IPS DF 6.9 (cell line): ENCODE results near the gene PMS1.
A peak's percentile ranks its signal among the peaks of the same experiment; 100 is the strongest.

Experiments
- DNase-seq: peaks from one replicate; pipeline ENCODE4 v3.0.0-alpha.2; 2013; ENCODE audit warnings: low read depth, low spot score
- H3K27ac ChIP-seq: one replicate; pipeline ENCODE4 v1.5.1; 2013; ENCODE audit warnings: low read length, control low read depth
- H3K27me3 ChIP-seq: 2 replicates; pipeline ENCODE4 v1.6.1; 2013; ENCODE audit warnings: mild to moderate bottlenecking, low read length; ENCODE audit not compliant: control insufficient read depth, insufficient read depth
- H3K36me3 ChIP-seq: 2 replicates; pipeline ENCODE4 v1.6.1; 2013; ENCODE audit warnings: low read length; ENCODE audit not compliant: control insufficient read depth, insufficient read depth
- H3K4me1 ChIP-seq: 2 replicates; pipeline ENCODE4 v1.6.1; 2013; ENCODE audit warnings: low read length; ENCODE audit not compliant: control insufficient read depth, insufficient read depth
- H3K4me3 ChIP-seq: 2 replicates; pipeline ENCODE4 v1.5.1; 2013; ENCODE audit warnings: mild to moderate bottlenecking, low read length
- H3K9me3 ChIP-seq: 2 replicates; pipeline ENCODE4 v1.6.1; 2013; ENCODE audit warnings: low read length, inconsistent platforms; ENCODE audit not compliant: control insufficient read depth, insufficient read depth
- WGBS: extraction: QIAGEN DNeasy Blood & Tissue Kit; methylation state at CpG from one replicate; pipeline ENCODE4 v1.1.7; 2013; ENCODE audit warnings: mixed read lengths, missing lambda C conversion rate; ENCODE audit not compliant: insufficient read length, insufficient coverage; 5-methylcytosine and 5-hydroxymethylcytosine counted together

PMS1 gene

DNA sequence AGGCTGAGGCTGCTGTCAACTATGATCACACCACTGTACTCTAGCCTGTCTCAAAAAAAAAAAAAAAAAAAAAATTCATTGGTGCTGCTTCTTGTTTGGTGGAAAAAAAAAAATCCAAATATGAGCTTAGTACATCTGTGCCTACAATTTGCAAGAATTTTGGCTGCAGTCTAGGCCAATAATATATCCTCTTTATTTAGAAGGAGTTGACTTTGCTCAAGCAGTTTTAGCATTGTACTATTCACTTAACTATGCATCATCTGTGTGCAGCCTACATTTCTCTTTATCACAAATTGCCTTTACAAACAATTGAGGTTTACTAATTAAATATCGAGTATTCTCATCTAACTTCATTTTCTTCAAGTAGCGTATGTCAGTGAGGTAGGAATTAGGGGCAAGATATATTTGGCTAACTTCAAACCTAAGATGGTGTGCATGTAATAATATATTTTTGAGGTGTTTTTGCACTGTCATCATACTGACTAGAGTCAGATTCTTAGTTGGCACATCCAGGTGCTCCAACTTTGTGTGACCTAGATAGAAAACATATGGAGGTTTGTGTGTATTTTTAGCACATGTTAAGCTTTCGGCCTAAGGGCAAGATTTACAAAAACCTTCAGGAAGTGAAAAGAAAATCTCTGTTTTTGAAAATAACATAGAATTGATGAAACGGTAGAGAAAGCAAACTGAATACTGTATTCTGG lies 51.8 kb downstream of the PMS1 start:
- DNase-seq: no peak
- no CpG with 5 or more reads among the region's 4 CpGs for WGBS

DNA sequence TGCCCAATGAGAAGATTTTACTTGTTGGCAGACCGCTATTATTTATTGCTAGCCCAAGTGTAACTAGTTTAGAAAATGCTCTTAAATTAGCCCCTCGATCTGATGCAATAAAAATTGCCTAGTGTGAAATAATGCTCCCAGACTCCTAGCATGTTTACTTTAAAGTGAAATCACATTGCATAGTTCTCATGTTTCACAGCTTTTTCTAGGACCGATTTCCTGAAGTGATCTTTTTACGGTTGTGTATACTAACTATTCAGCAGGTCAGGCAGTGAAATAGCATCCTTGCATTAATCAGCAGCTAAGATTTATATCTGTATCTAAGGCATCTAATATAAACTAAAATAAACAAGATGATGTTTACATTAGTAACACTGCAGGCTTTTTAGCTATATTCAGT lies 52.4 kb downstream of the PMS1 start:
- Histone ChIP-seq H3K9me3 (no peaks in the 10 kb centered on the region), H3K4me1 (no peaks in the 10 kb centered on the region), H3K27ac (no peak overlapping the region), H3K36me3 (no peaks in the 10 kb centered on the region), H3K4me3 (no peak overlapping the region), H3K27me3 (no peaks in the 10 kb centered on the region)
- DNase-seq: no peak
- WGBS: no CpG with 5 or more reads among the region's 4 CpGs

More for the DNA sequence above, 51.8 kb downstream of the PMS1 start:
- Histone ChIP-seq H3K27me3 (no peaks in the 10 kb centered on the region), H3K36me3 (no peaks in the 10 kb centered on the region), H3K4me3 (no peak overlapping the region), H3K4me1 (no peaks in the 10 kb centered on the region), H3K27ac (no peak overlapping the region), H3K9me3 (no peaks in the 10 kb centered on the region)

DNA sequence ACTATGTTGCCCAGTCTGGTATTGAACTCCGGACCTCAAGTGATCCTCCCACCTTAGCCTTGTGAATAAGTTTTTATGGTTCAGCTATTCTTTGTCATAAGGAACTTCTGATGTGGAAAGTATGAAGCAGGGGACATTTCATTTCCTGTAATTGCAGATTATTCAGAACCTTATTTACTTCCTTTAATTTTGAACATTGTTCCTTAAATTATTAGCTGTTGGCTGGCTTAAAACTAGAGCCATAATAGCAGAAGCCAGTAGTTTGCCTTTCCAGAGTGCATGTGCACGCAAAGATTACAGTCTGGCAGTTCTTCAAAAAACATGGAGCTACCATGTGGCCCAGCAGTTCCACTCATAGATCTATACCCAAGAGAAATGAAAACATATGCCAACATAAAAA lies 53.1 kb downstream of the PMS1 start:
- H3K4me1 ChIP-seq: no peaks in the 10 kb centered on the region
- no peak overlapping the region for H3K4me3 ChIP-seq
- WGBS: no CpG with 5 or more reads among the region's 2 CpGs
- no peaks in the 10 kb centered on the region for H3K9me3 ChIP-seq
- no peaks in the 10 kb centered on the region for H3K27me3 ChIP-seq
- no peak overlapping the region for H3K27ac ChIP-seq
- no peaks in the 10 kb centered on the region for H3K36me3 ChIP-seq
- DNase-seq: no peak

DNA sequence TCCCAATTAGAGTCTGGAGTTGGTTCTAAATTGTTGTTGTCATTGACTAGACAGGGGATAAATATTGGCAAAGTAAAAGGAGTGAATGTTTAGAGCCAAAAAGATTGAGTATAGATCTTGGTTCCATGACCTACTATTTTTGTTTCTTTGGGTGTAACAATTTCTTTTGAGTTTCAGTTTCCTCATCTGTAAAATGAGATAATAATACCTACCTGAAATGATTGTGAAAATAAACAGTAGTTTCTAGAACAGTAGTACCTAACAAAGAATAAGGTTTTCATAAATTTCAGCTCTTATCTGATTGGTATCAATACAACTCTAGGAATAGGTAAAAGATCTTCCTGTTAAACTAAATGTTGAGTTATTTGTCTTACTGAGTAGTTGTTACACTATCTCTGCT lies 56.8 kb downstream of the PMS1 start:
- no peak for DNase-seq
- Histone ChIP-seq H3K9me3 (no peaks in the 10 kb centered on the region), H3K27ac (no peak overlapping the region), H3K36me3 (no peaks in the 10 kb centered on the region), H3K27me3 (no peaks in the 10 kb centered on the region), H3K4me1 (no peaks in the 10 kb centered on the region), H3K4me3 (no peak overlapping the region)

DNA sequence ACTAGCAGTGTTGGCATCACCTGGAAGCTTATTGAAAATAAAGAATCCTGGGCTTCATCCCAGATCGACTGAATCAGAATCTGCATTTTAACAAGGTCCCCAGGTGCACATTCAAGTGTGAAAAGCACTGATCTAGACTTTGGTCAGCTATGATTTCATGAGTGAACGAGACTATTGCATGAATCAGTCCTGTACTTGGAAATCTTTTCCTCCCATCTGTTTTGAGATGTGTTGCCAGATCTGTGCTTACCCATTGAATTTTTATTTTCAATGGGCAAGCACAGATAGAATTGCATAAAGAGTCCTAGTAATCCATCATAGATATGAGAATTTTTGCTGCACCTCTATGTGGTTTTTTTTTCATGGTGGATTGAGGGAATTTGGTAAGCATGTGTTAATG lies 64.0 kb downstream of the PMS1 start:
- Histone ChIP-seq H3K27me3 (no peaks in the 10 kb centered on the region), H3K36me3 (no peaks in the 10 kb centered on the region; the same call in 1 of the 2 replicates), H3K9me3 (no peaks in the 10 kb centered on the region), H3K4me1 (no peaks in the 10 kb centered on the region; the same call in 1 of the 2 replicates), H3K4me3 (no peak overlapping the region), H3K27ac (no peak overlapping the region)
- DNase-seq: no peak
- no CpG with 5 or more reads among the region's 2 CpGs for WGBS

DNA sequence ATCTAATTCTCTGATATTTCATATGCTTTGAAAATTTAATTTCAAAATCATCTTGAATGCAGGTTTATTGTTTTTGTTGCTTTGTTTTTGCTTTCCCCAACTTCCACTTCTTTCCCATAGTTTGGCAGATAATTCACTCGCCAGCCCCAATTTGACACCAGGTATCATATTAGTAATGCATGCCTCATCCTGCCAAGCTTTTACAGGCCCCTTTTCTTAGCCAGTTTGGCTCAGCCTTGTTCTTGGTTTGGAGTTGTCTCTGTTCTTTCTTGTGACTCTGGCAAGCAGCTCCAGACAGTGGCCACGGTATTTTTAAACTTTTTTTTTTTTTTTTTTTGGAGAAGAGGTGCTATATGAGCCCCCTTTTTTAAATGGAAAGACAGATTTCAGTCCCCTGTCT lies 65.3 kb downstream of the PMS1 start:
- Histone ChIP-seq H3K9me3 (no peaks in the 10 kb centered on the region), H3K27ac (no peak overlapping the region), H3K4me1 (no peaks in the 10 kb centered on the region; the same call in 1 of the 2 replicates), H3K27me3 (no peaks in the 10 kb centered on the region), H3K36me3 (no peaks in the 10 kb centered on the region; the same call in 1 of the 2 replicates), H3K4me3 (no peak overlapping the region)
- DNase-seq: no peak
- no CpG with 5 or more reads among the region's 2 CpGs for WGBS

DNA sequence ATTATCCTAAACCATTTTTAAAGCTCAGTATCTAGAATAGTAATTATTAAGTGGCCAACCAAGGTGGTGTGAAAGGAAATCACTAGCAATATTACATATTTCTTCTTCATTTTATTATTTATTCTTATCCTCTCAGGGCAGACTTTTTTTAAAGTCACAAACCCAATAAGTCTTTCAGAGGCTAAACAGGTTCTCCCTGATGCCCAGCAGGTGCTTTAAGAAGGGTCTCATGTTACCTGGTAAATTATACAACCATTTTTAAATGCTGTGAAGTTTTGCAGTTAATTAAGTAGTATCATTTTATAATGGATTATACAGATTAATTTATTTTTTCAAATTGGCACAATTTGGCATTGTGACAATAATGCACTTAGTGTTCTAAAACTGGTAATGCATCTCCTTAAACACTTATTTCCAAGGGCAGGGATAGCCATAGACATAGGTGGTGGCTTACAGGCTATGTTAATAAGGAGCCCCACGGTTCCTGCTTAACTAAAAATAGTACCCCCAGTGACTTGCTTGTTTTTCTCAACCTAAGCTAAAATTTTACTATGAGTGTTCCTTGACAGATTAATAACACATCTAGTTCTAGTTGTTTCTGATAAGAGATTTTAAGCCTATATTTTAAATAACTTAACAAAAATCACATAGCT lies 67.0 kb downstream of the PMS1 start:
- Histone ChIP-seq H3K36me3 (no peaks in the 10 kb centered on the region; the same call in 1 of the 2 replicates), H3K4me1 (no peaks in the 10 kb centered on the region; the same call in 1 of the 2 replicates), H3K9me3 (no peaks in the 10 kb centered on the region), H3K27me3 (no peaks in the 10 kb centered on the region), H3K27ac (no peak overlapping the region), H3K4me3 (no peak overlapping the region)
- WGBS: no CpG with 5 or more reads among the region's 1 CpG
- peak; percentile 1 for DNase-seq

DNA sequence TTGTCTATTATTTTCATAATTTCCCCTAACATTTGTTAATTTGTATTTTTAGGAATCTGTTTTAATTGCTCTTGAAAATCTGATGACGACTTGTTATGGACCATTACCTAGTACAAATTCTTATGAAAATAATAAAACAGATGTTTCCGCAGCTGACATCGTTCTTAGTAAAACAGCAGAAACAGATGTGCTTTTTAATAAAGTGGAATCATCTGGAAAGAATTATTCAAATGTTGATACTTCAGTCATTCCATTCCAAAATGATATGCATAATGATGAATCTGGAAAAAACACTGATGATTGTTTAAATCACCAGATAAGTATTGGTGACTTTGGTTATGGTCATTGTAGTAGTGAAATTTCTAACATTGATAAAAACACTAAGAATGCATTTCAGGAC lies 69.9 kb downstream of the PMS1 start:
- no peak overlapping the region for H3K4me3 ChIP-seq
- H3K27ac ChIP-seq: no peak overlapping the region
- H3K4me1 ChIP-seq: no peaks in the 10 kb centered on the region; the same call in 1 of the 2 replicates
- H3K36me3 ChIP-seq: no peaks in the 10 kb centered on the region
- DNase-seq: no peak
- no peaks in the 10 kb centered on the region for H3K9me3 ChIP-seq
- no peaks in the 10 kb centered on the region for H3K27me3 ChIP-seq
- WGBS: no CpG with 5 or more reads among the region's 3 CpGs

DNA sequence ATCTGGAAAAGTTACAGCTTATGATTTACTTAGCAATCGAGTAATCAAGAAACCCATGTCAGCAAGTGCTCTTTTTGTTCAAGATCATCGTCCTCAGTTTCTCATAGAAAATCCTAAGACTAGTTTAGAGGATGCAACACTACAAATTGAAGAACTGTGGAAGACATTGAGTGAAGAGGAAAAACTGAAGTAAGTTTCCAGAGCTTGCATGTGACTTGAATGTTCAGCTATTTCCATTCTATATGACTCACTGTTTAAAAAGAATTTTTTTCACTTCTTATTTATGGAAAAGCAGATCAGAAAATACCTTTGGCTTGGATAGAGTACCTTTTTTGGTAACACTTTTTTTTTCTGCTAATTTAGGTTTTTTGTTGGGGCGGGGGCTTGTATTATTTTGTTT lies 70.7 kb downstream of the PMS1 start:
- no peaks in the 10 kb centered on the region for H3K36me3 ChIP-seq
- no peaks in the 10 kb centered on the region; the same call in 1 of the 2 replicates for H3K4me1 ChIP-seq
- WGBS: no CpG with 5 or more reads among the region's 3 CpGs
- no peak for DNase-seq
- H3K4me3 ChIP-seq: no peak overlapping the region
- no peaks in the 10 kb centered on the region for H3K9me3 ChIP-seq
- H3K27ac ChIP-seq: no peak overlapping the region
- H3K27me3 ChIP-seq: no peaks in the 10 kb centered on the region

DNA sequence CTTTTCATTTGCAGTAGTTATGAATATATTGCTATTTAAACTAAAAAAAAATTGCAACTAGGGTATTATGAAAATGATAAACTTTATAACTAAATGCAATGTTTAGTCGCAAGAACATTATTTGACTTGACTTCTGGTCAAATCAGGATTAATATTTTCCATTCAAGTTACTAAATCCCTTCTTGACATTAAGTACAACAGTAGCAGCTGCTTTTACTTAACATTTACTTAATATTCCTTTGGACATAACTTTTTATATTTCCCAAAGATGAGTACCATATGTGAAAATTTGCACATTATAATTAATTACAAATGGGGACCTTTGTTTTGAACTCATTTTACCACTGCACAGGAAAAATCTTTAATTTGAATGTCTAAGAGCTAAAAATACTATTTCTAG lies 74.0 kb downstream of the PMS1 start:
- no peak for DNase-seq
- Histone ChIP-seq H3K4me3 (no peak overlapping the region), H3K36me3 (no peaks in the 10 kb centered on the region), H3K27ac (no peak overlapping the region), H3K4me1 (no peaks in the 10 kb centered on the region), H3K27me3 (no peaks in the 10 kb centered on the region), H3K9me3 (no peaks in the 10 kb centered on the region)
- WGBS: no CpG with 5 or more reads among the region's 1 CpG

DNA sequence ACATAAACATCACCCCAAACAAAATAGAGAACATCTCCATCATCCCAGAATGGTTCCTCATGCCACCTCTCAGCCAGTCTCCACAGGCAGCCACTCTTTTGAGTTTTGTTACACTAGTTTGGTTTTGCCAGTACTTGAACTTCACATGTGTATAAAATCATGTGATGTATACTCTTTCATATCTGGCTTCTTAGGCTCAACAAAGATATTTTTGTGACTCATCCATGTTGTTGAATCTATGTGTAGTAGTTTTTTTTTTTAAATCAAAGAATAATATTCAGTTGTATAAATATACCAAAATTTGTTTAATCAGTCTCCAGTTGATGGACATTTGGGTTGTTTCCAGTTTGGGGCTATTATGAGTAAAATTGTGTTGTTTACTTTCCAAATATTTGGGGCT lies 75.9 kb downstream of the PMS1 start:
- no peak for DNase-seq
- Histone ChIP-seq H3K36me3 (no peaks in the 10 kb centered on the region), H3K27me3 (no peaks in the 10 kb centered on the region), H3K4me1 (no peaks in the 10 kb centered on the region), H3K9me3 (no peaks in the 10 kb centered on the region), H3K4me3 (no peak overlapping the region), H3K27ac (no peak overlapping the region)
